SU-DHL-6 (cell line): ENCODE measurements around the gene ACAP3.

Experiments used
- H2AFZ ChIP-seq: fragments of 200-600 bp; sonication (generic); 2 replicates; pipeline ENCODE4 v1.6.1; 2014; ENCODE audit warnings: low read depth, mild to moderate bottlenecking, moderate library complexity, mixed read lengths, antibody characterized with exemption, low read length; ENCODE audit not compliant: severe bottlenecking
- H3F3A ChIP-seq: fragments of 200-600 bp; shearing (Covaris generic); 2 replicates; pipeline ENCODE4 v1.6.0; 2016; ENCODE audit warnings: antibody characterized with exemption, mild to moderate bottlenecking; ENCODE audit not compliant: insufficient read depth
- H3K27ac ChIP-seq: fragments of 200-600 bp; sonication (generic); 2 replicates; pipeline ENCODE4 v1.5.1; 2016; ENCODE audit warnings: low read depth, mild to moderate bottlenecking, low read length, moderate library complexity, mixed read lengths
- H3K27me3 ChIP-seq: fragments of 200-600 bp; sonication (generic), shearing (Covaris generic); 2 replicates; pipeline ENCODE4 v1.6.0; 2014; ENCODE audit warnings: mild to moderate bottlenecking, low read length
- H3K36me3 ChIP-seq: fragments of 200-600 bp; sonication (generic); 2 replicates; pipeline ENCODE4 v1.6.1; 2014; ENCODE audit warnings: mild to moderate bottlenecking, low read length, mixed read lengths
- H3K4me2 ChIP-seq: fragments of 300-600, 200-600 bp; shearing (Covaris generic), sonication (generic); 2 replicates; pipeline ENCODE4 v1.6.0; 2014; ENCODE audit warnings: low read length, low read depth, mild to moderate bottlenecking; ENCODE audit not compliant: poor library complexity, severe bottlenecking
- H3K4me3 ChIP-seq: fragments of 200-600 bp; sonication (generic); 2 replicates; pipeline ENCODE4 v1.5.1; 2014; ENCODE audit warnings: antibody characterized with exemption, low read length, mild to moderate bottlenecking, mixed read lengths; ENCODE audit not compliant: insufficient read depth, poor library complexity, severe bottlenecking
- H3K79me2 ChIP-seq: fragments of 200-600 bp; sonication (generic); 2 replicates; pipeline ENCODE4 v1.6.1; 2014; ENCODE audit warnings: mild to moderate bottlenecking, low read length, moderate library complexity; ENCODE audit not compliant: insufficient read depth
- H3K9ac ChIP-seq: fragments of 200-600 bp; sonication (generic); 2 replicates; pipeline ENCODE4 v1.7.0; 2014; ENCODE audit warnings: mild to moderate bottlenecking, low read length
- H3K9me2 ChIP-seq: fragments of 200-600 bp; sonication (generic); replicated peaks from 2 replicates; pipeline ENCODE4 v1.6.1; 2014; ENCODE audit warnings: low read length; ENCODE audit not compliant: insufficient read depth
- H3K9me3 ChIP-seq: fragments of 200-600 bp; sonication (generic); 2 replicates; pipeline ENCODE4 v1.6.1; 2014; ENCODE audit warnings: low read length, mixed read lengths; ENCODE audit not compliant: insufficient read depth
- H4K20me1 ChIP-seq: fragments of 200-600 bp; sonication (generic); 2 replicates; pipeline ENCODE4 v1.6.1; 2014; ENCODE audit warnings: low read depth, mild to moderate bottlenecking, antibody characterized with exemption, low read length, moderate library complexity, mixed read lengths
- CTCF ChIP-seq: fragments of 200-600 bp; sonication (generic); IDR thresholded peaks from one replicate; pipeline ENCODE4 v1.5.1; 2017; ENCODE audit warnings: antibody characterized with exemption, mild to moderate bottlenecking, low read length, moderate library complexity; ENCODE audit not compliant: insufficient read depth, poor library complexity, severe bottlenecking
- EZH2phosphoT487 ChIP-seq: fragments of 200-600 bp; sonication (generic), shearing (Covaris generic); conservative IDR thresholded peaks from 2 replicates; pipeline ENCODE4 v1.6.1; 2018; ENCODE audit warnings: mild to moderate bottlenecking, antibody characterized with exemption, low read length, moderate library complexity, mixed read lengths

ACAP3 gene

GRCh38 chr1:1307923-1308755 lies at the start of gene ACAP3, which contains the start of gene PUSL1:
Gene ACAP3, minus strand, starts transcription at chr1:1307930. Its CDS starts 115 bp downstream, at chr1:1307815.
Gene PUSL1, plus strand, starts transcription at chr1:1308597. Its CDS starts 47 bp downstream, at chr1:1308644.
- peak within 1 kb of the TSS; percentile 94 for H2AFZ ChIP-seq
- H3K36me3 ChIP-seq = no peaks in the 10 kb centered on the region
- H3K9ac ChIP-seq = peak within 1 kb of the TSS; percentile 99
- H3K79me2 ChIP-seq = peaks cover 12% of the 10 kb centered on the region
- H4K20me1 ChIP-seq = no peaks in the 10 kb centered on the region
- no peak for TF ChIP-seq EZH2phosphoT487
- no peak for TF ChIP-seq CTCF
- H3K27ac ChIP-seq = peak within 1 kb of the TSS; percentile 89
- H3K4me2 ChIP-seq = peak within 1 kb of the TSS; percentile 81
- no peaks in the 10 kb centered on the region; the same call in 1 of the 2 replicates for H3F3A ChIP-seq
- H3K4me3 ChIP-seq = peak within 1 kb of the TSS; percentile 93
- no peaks in the 10 kb centered on the region for H3K9me2 ChIP-seq
- no peaks in the 10 kb centered on the region for H3K9me3 ChIP-seq
- no peaks in the 10 kb centered on the region for H3K27me3 ChIP-seq

- H3K4me3 ChIP-seq = no peak overlapping the region
- no peaks in the 10 kb centered on the region for H4K20me1 ChIP-seq
- TF ChIP-seq CTCF = no peak
- no peak for TF ChIP-seq EZH2phosphoT487
- no peak overlapping the region for H3K4me2 ChIP-seq
- no peaks in the 10 kb centered on the region for H3K9me3 ChIP-seq
- no peaks in the 10 kb centered on the region for H3K79me2 ChIP-seq
- H3K27me3 ChIP-seq = no peaks in the 10 kb centered on the region
- H3K27ac ChIP-seq = no peak overlapping the region
- H3F3A ChIP-seq = peaks cover 6% of the 10 kb centered on the region; the same call in 1 of the 2 replicates
- H3K9me2 ChIP-seq = no peaks in the 10 kb centered on the region
- no peaks in the 10 kb centered on the region for H3K36me3 ChIP-seq
- no peak overlapping the region for H2AFZ ChIP-seq
- H3K9ac ChIP-seq = no peak overlapping the region
These were observed 49.2 kb upstream of the ACAP3 start for GRCh38 chr1:1356796-1357401.

- H3K79me2 ChIP-seq = no peaks in the 10 kb centered on the region
These were observed 48.6 kb upstream of the ACAP3 start for GRCh38 chr1:1356166-1356795.

More at GRCh38 chr1:1356166-1356795, 48.6 kb upstream of the ACAP3 start:
- H3K9me2 ChIP-seq = no peaks in the 10 kb centered on the region
- TF ChIP-seq CTCF = no peak
- TF ChIP-seq EZH2phosphoT487 = no peak
- no peak overlapping the region for H3K27ac ChIP-seq
- H3K27me3 ChIP-seq = no peaks in the 10 kb centered on the region
- no peaks in the 10 kb centered on the region for H4K20me1 ChIP-seq
- no peak overlapping the region for H3K4me2 ChIP-seq
- no peak overlapping the region for H3K4me3 ChIP-seq
- peaks cover 6% of the 10 kb centered on the region; the same call in 1 of the 2 replicates for H3F3A ChIP-seq
- no peaks in the 10 kb centered on the region for H3K36me3 ChIP-seq
- no peak overlapping the region for H2AFZ ChIP-seq
- H3K9ac ChIP-seq = no peak overlapping the region
- H3K9me3 ChIP-seq = no peaks in the 10 kb centered on the region
